ENCODE measurements around the gene FMO1. TPM values are rescaled to one million over a fixed set of nuclear protein-coding genes. Genes with fewer than 3 reads are reported as not detected.
A peak's percentile ranks its signal among the peaks of the same experiment; 100 is the strongest.

The FMO1 gene
- total RNA-seq, 1 experiment from 2014 or later = not detected

GRCh38 chr1:171243878-171244277 lies 4.4 kb upstream of the FMO1 start:
- POLR2A ChIA-PET (ENCODE audit: low non-redundant PET) = no interaction called here
- no TSS peak for BruUV-seq (replicated peaks)
- Histone ChIP-seq H3K9me3 (ENCODE audit: low read depth, low read length, poor library complexity, severe bottlenecking) (no peaks in the 10 kb centered on the region), H3K27me3 (replicated peaks; ENCODE audit: insufficient read depth, low read depth, low read length, poor library complexity) (no peaks in the 10 kb centered on the region), H3K36me3 (ENCODE audit: insufficient read depth, low read length, poor library complexity, severe bottlenecking) (no peaks in the 10 kb centered on the region), H3K27ac (ENCODE audit: low read depth, low read length, poor library complexity, severe bottlenecking) (no peak overlapping the region), H3K4me1 (ENCODE audit: insufficient read depth, low read length, poor library complexity, severe bottlenecking) (no peaks in the 10 kb centered on the region), H3K4me3 (ENCODE audit: low read depth, low read length, poor library complexity, severe bottlenecking) (no peak overlapping the region)
- CTCF ChIA-PET = no interaction called here
- DNase-seq (ENCODE audit: low spot score) = no peak
- TF ChIP-seq CTCF (conservative IDR thresholded peaks at IDR 0.05; ENCODE audit: low read depth, low read length) (no peak), EZH2 (IDR thresholded peaks at IDR 0.05; ENCODE audit: borderline replicate concordance, low read depth, low read length, poor library complexity, severe bottlenecking) (no peak)
- intact Hi-C loops (cut with micrococcal nuclease; ENCODE audit: unreplicated experiment) = no loop called here

DNA sequence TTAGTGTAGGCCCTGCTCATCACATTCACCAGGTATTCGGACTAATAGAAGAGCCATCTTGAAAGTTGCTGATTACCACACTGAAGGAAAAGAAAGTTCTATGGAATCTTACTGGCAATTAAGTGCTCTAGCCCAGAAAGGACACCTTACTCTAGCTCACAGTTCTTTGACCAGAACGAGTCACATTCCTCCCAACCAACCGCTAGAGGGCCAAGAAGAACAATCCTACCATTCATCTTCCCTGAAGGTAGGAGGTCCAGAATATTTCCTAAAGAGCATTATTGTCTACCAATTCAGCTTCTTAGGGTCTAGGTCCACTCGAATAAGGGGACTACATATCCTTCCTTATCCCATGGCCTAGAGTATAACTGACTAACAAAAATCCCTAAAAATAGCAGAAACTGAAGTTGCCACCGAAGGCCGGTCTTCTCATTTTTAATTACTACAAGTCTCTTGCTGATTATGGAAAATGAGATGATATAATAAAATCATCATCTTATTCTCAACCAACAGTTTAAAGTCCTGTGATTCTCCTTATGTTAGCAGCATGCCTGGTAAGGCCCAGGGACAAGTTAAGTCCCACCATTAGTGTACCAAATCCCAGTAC lies 2.7 kb upstream of the FMO1 start:
- peak; percentile 52 for DNase-seq (ENCODE audit: low spot score)
- POLR2A ChIA-PET (ENCODE audit: low non-redundant PET) = no interaction called here

DNA sequence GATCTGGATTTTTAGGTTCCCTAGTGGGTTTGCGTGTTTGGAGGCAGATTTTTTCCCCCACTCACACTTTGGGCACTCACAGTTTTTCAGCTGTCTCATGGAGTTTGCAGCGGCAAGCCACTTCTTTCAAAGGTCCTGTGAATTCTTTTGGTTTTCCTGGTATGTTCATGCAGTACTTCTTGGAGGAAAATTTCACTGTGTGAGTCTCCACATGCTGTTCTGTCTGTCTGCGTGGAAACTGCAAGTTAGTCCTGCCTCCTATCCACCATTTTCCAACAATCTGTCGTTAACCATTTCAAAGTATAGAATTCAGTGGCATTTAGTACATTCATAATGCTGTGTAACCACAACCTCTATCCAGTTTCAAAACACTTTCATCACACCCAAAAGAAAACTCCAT lies 793 bp upstream of the FMO1 start:
- H3K4me3 ChIP-seq (ENCODE audit: low read depth, low read length, poor library complexity, severe bottlenecking) = no peak overlapping the region
- H3K27me3 ChIP-seq (replicated peaks; ENCODE audit: insufficient read depth, low read depth, low read length, poor library complexity) = no peaks in the 10 kb centered on the region
- intact Hi-C loops (cut with micrococcal nuclease; ENCODE audit: unreplicated experiment) = loop anchor here (5.0 kb wide), 2 partner anchors 65 to 160 kb away; partner anchors contain the start of gene FMO4
- peaks cover 4% of the 10 kb centered on the region for H3K4me1 ChIP-seq (ENCODE audit: insufficient read depth, low read length, poor library complexity, severe bottlenecking)
- CTCF ChIA-PET = no interaction called here
- DNase-seq (ENCODE audit: low spot score) = no peak
- H3K9me3 ChIP-seq (ENCODE audit: low read depth, low read length, poor library complexity, severe bottlenecking) = no peaks in the 10 kb centered on the region
- H3K36me3 ChIP-seq (ENCODE audit: insufficient read depth, low read length, poor library complexity, severe bottlenecking) = no peaks in the 10 kb centered on the region
- BruUV-seq (replicated peaks) = no TSS peak
- no peak overlapping the region for H3K27ac ChIP-seq (ENCODE audit: low read depth, low read length, poor library complexity, severe bottlenecking)
- TF ChIP-seq EZH2 (IDR thresholded peaks at IDR 0.05; ENCODE audit: borderline replicate concordance, low read depth, low read length, poor library complexity, severe bottlenecking) = no peak
- no peak for TF ChIP-seq CTCF (conservative IDR thresholded peaks at IDR 0.05; ENCODE audit: low read depth, low read length)
- POLR2A ChIA-PET (ENCODE audit: low non-redundant PET) = no interaction called here

More for the DNA sequence above, 2.7 kb upstream of the FMO1 start:
- Histone ChIP-seq H3K4me1 (ENCODE audit: insufficient read depth, low read length, poor library complexity, severe bottlenecking) (no peaks in the 10 kb centered on the region), H3K36me3 (ENCODE audit: insufficient read depth, low read length, poor library complexity, severe bottlenecking) (no peaks in the 10 kb centered on the region), H3K27me3 (replicated peaks; ENCODE audit: insufficient read depth, low read depth, low read length, poor library complexity) (no peaks in the 10 kb centered on the region), H3K9me3 (ENCODE audit: low read depth, low read length, poor library complexity, severe bottlenecking) (no peaks in the 10 kb centered on the region), H3K27ac (ENCODE audit: low read depth, low read length, poor library complexity, severe bottlenecking) (no peak overlapping the region), H3K4me3 (ENCODE audit: low read depth, low read length, poor library complexity, severe bottlenecking) (no peak overlapping the region)
- TF ChIP-seq EZH2 (IDR thresholded peaks at IDR 0.05; ENCODE audit: borderline replicate concordance, low read depth, low read length, poor library complexity, severe bottlenecking) = no peak
- TF ChIP-seq CTCF (conservative IDR thresholded peaks at IDR 0.05; ENCODE audit: low read depth, low read length) = peak; percentile 81
- intact Hi-C loops (cut with micrococcal nuclease; ENCODE audit: unreplicated experiment) = loop anchor here (5.0 kb wide), 2 partner anchors 67 to 162 kb away; partner anchors contain the start of gene FMO4
- no TSS peak for BruUV-seq (replicated peaks)
- CTCF ChIA-PET = interaction anchor here (0.6 to 2.4 kb wide), 5 partner anchors 18 to 164 kb away, joined by 3 to 19 read pairs (median 3); partner anchors contain the start of gene FMO4
